Chondrocyte (in vitro differentiated cells): ENCODE data around the gene FARSA. TPM values are rescaled to one million over a fixed set of nuclear protein-coding genes. Genes with fewer than 3 reads are reported as not detected.

Experiments used
- DNase-seq: peaks from one replicate; pipeline ENCODE4 v3.0.0; 2021; ENCODE audit warnings: mixed read lengths, low spot score
- H3K27ac Mint-ChIP-seq: one replicate; pipeline ENCODE4 v1.8.0; 2021; ENCODE audit warnings: mild to moderate bottlenecking, moderate library complexity, mixed read lengths; ENCODE audit not compliant: unreplicated experiment
- H3K27me3 Mint-ChIP-seq: 2 replicates; pipeline ENCODE4 v1.8.0; 2021; ENCODE audit warnings: low read depth, mixed read lengths
- H3K36me3 Mint-ChIP-seq: 2 replicates; pipeline ENCODE4 v1.8.0; 2021; ENCODE audit warnings: low read depth, mixed read lengths
- H3K4me1 Mint-ChIP-seq: 2 replicates; pipeline ENCODE4 v1.8.0; 2021; ENCODE audit warnings: low read depth, mild to moderate bottlenecking, mixed read lengths
- H3K4me3 Mint-ChIP-seq: one replicate; pipeline ENCODE4 v1.8.0; 2021; ENCODE audit warnings: mild to moderate bottlenecking, moderate library complexity, mixed read lengths; ENCODE audit not compliant: unreplicated experiment
- H3K9me3 Mint-ChIP-seq: 2 replicates; pipeline ENCODE4 v1.8.0; 2021; ENCODE audit warnings: low read depth, mixed read lengths
- CTCF ChIP-seq: fragments of 200-600 bp; sonication (generic); IDR thresholded peaks from 2 replicates; pipeline ENCODE4 v1.5.0; 2021; ENCODE audit warnings: antibody characterized with exemption, mild to moderate bottlenecking, moderate library complexity
- total RNA-seq: library from RNA; stranded (reverse); gene quantifications from 3 replicates; pipeline ENCODE4 v1.2.1, GENCODE V29; 2021

FARSA gene
- total RNA-seq, 1 donor from 2014 or later: 46.4 TPM

GRCh38 chr19:12947702-12948611, 14.4 kb upstream of the FARSA start:
- Mint-ChIP-seq H3K27me3 (no peaks in the 10 kb centered on the region), H3K36me3 (peaks cover 31% of the 10 kb centered on the region), H3K4me1 (peaks cover 56% of the 10 kb centered on the region), H3K4me3 (no peak overlapping the region), H3K9me3 (no peaks in the 10 kb centered on the region), H3K27ac (peak overlapping the region; percentile 78)
- no peak for DNase-seq
- no peak for TF ChIP-seq CTCF

GRCh38 chr19:12946731-12947496, 13.4 kb upstream of the FARSA start:
- H3K27me3 Mint-ChIP-seq: no peaks in the 10 kb centered on the region
- no peak for DNase-seq
- no peak for TF ChIP-seq CTCF
- no peaks in the 10 kb centered on the region for H3K9me3 Mint-ChIP-seq
- H3K27ac Mint-ChIP-seq: peak overlapping the region; percentile 95
- peaks cover 55% of the 10 kb centered on the region for H3K4me1 Mint-ChIP-seq
- H3K4me3 Mint-ChIP-seq: peak overlapping the region; percentile 83
- H3K36me3 Mint-ChIP-seq: peaks cover 35% of the 10 kb centered on the region

GRCh38 chr19:12946092-12946721, 12.7 kb upstream of the FARSA start:
- no peak for TF ChIP-seq CTCF
- H3K27ac Mint-ChIP-seq: peak overlapping the region; percentile 95
- H3K27me3 Mint-ChIP-seq: no peaks in the 10 kb centered on the region
- H3K9me3 Mint-ChIP-seq: no peaks in the 10 kb centered on the region
- no peak for DNase-seq
- H3K36me3 Mint-ChIP-seq: peaks cover 30% of the 10 kb centered on the region
- H3K4me3 Mint-ChIP-seq: peak overlapping the region; percentile 83
- H3K4me1 Mint-ChIP-seq: peaks cover 54% of the 10 kb centered on the region

- H3K9me3 Mint-ChIP-seq: no peaks in the 10 kb centered on the region
- H3K27ac Mint-ChIP-seq: peak within 1 kb of the TSS; percentile 98
- no peak for TF ChIP-seq CTCF
- peaks cover 56% of the 10 kb centered on the region for H3K4me1 Mint-ChIP-seq
- H3K4me3 Mint-ChIP-seq: peak within 1 kb of the TSS; percentile 83
- H3K27me3 Mint-ChIP-seq: no peaks in the 10 kb centered on the region
- H3K36me3 Mint-ChIP-seq: peaks cover 32% of the 10 kb centered on the region
- DNase-seq: peak; percentile 98
Measured at GRCh38 chr19:12945479-12946091, 12.1 kb upstream of the FARSA start, which contains the start of gene RAD23A. Gene RAD23A, plus strand, starts transcription at chr19:12945862. Its CDS starts 87 bp downstream, at chr19:12945949.
